Fibroblast of skin of abdomen (primary cell): Measurements from ENCODE around the gene NEUROD4.

Experiments used
- DNase-seq: peaks from one replicate; pipeline ENCODE4 v3.0.0-alpha.2; 2013

NEUROD4 gene

GRCh38 chr12:55061024-55061423 is 41.2 kb downstream of the NEUROD4 start:
- DNase-seq: no peak

DNA sequence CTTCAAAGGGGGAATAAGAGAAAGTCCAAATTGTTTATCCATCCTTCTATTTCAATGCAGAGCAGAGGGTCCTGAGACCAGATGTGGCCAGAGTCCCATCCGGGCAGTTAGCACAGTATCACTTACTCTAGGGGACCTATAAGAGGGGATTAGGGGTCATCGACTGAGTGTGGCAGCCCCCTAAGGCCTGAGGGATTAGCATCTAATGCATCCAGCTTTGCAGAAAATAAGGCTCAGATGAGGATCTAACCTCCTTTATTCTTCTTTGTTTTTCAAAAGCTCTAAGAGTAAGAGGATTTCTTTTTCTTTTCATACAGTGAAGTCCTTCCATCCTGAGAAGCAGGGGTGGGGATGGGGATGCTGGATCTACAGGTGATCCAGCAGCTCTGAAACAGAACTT is 43.5 kb downstream of the NEUROD4 start:
- no peak for DNase-seq

DNA sequence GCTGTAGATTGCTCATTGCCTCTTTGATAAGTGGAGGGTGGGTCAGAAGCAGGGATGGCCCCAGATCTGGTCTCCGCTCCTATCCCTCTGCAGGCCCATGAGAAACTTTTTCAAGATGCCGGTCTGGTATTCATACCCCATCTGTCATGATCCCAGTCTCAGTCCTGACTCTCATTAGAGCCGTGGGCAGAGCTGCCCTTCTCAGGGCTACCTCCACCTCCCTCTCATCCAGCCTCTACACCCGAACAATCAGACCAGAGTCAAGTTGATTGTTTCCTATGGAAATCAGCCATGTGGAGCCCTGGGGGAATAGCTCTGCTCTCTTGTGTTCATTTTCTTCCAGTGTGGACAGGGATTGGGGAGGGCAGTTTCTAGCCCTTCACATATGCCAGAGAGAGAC is 45.8 kb downstream of the NEUROD4 start:
- no peak for DNase-seq

- no peak for DNase-seq
Observed at GRCh38 chr12:55067701-55068100, 47.9 kb downstream of the NEUROD4 start.

- DNase-seq: peak; percentile 33
Observed at GRCh38 chr12:55068416-55069010, 48.7 kb downstream of the NEUROD4 start.

- no peak for DNase-seq
Observed at GRCh38 chr12:55072083-55072482, 52.3 kb downstream of the NEUROD4 start.

- DNase-seq: peak; percentile 54
Observed at GRCh38 chr12:55073043-55074022, 53.6 kb downstream of the NEUROD4 start.

- DNase-seq: no peak
Observed at GRCh38 chr12:55074806-55075205, 55.0 kb downstream of the NEUROD4 start.
